ENCODE data around the gene CHD5. TPM values are rescaled to one million over a fixed set of nuclear protein-coding genes. Genes with fewer than 3 reads are reported as not detected.
"Not testable (repeated sequence)": the region's sequence is repeated elsewhere in the genome, so short reads cannot be mapped to it uniquely, and the experiment has no call there.

CHD5 gene
- polyA plus RNA-seq, 2 of the 4 experiments (the other 2 are of a cell fraction): 0.21 to 0.66 TPM

DNA sequence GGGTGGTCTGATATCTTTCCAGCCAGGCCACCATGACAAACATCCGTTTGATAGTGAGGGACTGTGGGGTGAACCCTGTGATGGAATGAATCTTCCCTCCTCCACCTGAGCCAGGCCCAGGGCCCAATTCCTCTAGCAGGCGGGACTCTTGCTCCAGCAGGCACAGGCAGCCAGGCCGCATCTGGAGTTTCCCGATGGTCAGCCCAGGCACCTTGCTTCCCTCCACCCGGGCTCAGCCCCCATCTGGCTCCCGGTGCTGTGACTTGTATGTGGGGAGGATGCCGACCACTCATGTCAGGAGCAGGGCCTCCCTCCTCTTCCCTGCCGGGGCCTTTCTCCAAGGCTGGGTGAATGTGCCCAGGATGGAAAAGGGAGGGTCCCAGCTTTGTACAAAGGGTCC lies 113.4 kb downstream of the CHD5 start:
- FAIRE-seq: no peak
- TF ChIP-seq, protein P1, sequence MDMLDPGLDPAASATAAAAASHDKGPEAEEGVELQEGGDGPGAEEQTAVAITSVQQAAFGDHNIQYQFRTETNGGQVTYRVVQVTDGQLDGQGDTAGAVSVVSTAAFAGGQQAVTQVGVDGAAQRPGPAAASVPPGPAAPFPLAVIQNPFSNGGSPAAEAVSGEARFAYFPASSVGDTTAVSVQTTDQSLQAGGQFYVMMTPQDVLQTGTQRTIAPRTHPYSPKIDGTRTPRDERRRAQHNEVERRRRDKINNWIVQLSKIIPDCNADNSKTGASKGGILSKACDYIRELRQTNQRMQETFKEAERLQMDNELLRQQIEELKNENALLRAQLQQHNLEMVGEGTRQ (IDR thresholded peaks at IDR 0.05): no peak
- TF ChIP-seq TFCP2L1 (CRISPR knock-in tag; IDR thresholded peaks at IDR 0.05) (no peak), MAZ (IDR thresholded peaks at IDR 0.05; ENCODE audit: borderline replicate concordance, low read depth, low read length) (no peak), PHF8 (IDR thresholded peaks at IDR 0.05; ENCODE audit: borderline replicate concordance, low read depth) (no peak)

DNA sequence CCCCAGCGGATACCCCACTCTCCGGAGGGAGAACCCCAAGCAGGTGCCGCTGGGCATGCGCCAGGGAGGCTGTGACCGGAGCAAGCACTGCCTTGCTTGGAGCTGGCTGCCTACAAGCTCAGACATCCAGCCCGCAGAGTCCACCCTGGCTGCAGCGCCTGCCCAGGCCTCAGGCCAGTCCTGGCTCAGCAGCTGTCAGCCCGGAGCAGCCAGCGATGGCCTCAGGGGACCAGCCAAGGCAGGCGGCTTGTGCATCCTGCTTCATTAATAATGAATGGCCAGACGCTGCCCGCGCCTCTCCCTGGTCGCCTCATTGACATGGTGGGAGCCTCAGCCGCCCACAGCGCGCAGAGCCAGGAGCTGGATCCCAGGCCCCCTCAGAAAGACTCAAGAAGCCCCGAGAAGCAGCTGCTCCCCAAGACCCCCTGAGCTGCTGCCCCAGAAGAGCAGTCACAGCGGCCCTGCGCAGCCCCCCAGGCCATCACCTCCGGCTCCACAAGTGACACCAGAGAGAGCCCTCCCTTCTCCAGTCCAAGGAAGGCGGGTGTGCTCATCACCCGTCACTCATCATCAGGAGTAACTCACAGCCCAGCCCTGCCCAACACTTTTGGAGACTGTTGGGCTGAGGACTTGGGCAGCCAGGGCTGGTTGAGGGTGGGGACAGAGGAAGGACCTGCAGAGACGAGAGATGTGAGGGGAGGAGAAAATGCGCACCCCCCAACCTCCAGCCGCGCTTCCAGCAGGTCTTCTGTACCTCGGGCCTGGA lies 114.8 kb downstream of the CHD5 start:
- no peak for DNase-seq (ENCODE audit: low read depth in 1 of 2, low spot score in 1 of 2)
- Histone ChIP-seq H3K27ac (no peak overlapping the region), H3K4me2 (no peak overlapping the region), H3K4me1 (no peaks in the 10 kb centered on the region), H3K9me3 (no peaks in the 10 kb centered on the region), H3K4me3 (no peak overlapping the region)
- 89% methylated on average over 19 of the region's 28 CpGs for WGBS (ENCODE audit: missing lambda C conversion rate)
- POLR2A ChIA-PET: no interaction called here
- no peak for FAIRE-seq
- CTCF ChIA-PET: interaction anchor here (0.9 kb wide), 1 partner anchor 181 kb away, joined by 3 read pairs; no protein-coding TSS in a partner anchor
- no peak for ATAC-seq
- TF ChIP-seq KDM5A (IDR thresholded peaks at IDR 0.05) (no peak), RAD21 (conservative IDR thresholded peaks at IDR 0.05 in 1 of 2, IDR thresholded peaks at IDR 0.05 in 1 of 2) (no peak), POLR2A (IDR thresholded peaks at IDR 0.05; ENCODE audit: low read length) (no peak), FOXS1 (CRISPR knock-in tag; IDR thresholded peaks at IDR 0.05) (no peak), TP53 (CRISPR knock-in tag; IDR thresholded peaks at IDR 0.05) (no peak), FOSL2 (IDR thresholded peaks at IDR 0.05) (no peak), FOSL2 (CRISPR knock-in tag; IDR thresholded peaks at IDR 0.05) (no peak), EHF (CRISPR knock-in tag; IDR thresholded peaks at IDR 0.05) (no peak), PHF8 (IDR thresholded peaks at IDR 0.05; ENCODE audit: borderline replicate concordance, low read depth) (no peak), FOSB (CRISPR knock-in tag; IDR thresholded peaks at IDR 0.05) (no peak), GATA3 (IDR thresholded peaks at IDR 0.05; ENCODE audit: borderline replicate concordance) (no peak), BHLHE40 (IDR thresholded peaks at IDR 0.05; ENCODE audit: low read depth, low read length) (no peak), ZC3H11A (IDR thresholded peaks at IDR 0.05) (no peak), NR3C1 (IDR thresholded peaks at IDR 0.05) (no peak), CBX2 (IDR thresholded peaks at IDR 0.05; ENCODE audit: borderline replicate concordance, low read depth) (no peak)
- TF ChIP-seq, protein P2, sequence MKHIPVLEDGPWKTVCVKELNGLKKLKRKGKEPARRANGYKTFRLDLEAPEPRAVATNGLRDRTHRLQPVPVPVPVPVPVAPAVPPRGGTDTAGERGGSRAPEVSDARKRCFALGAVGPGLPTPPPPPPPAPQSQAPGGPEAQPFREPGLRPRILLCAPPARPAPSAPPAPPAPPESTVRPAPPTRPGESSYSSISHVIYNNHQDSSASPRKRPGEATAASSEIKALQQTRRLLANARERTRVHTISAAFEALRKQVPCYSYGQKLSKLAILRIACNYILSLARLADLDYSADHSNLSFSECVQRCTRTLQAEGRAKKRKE (CRISPR knock-in tag; IDR thresholded peaks at IDR 0.05; ENCODE audit: low read depth): no peak

More for the DNA sequence above, 113.4 kb downstream of the CHD5 start:
- CTCF ChIA-PET: no interaction called here
- no peaks in the 10 kb centered on the region for H3K4me1 ChIP-seq
- DNase-seq (ENCODE audit: low read depth in 1 of 2, low spot score in 1 of 2) (no peak), ATAC-seq (no peak)
- no peak overlapping the region for H3K4me3 ChIP-seq
- no peak overlapping the region for H3K4me2 ChIP-seq
- H3K9me3 ChIP-seq: no peaks in the 10 kb centered on the region
- POLR2A ChIA-PET: no interaction called here
- 96% methylated on average over 4 of the region's 8 CpGs for WGBS (ENCODE audit: missing lambda C conversion rate)
- H3K27ac ChIP-seq: no peak overlapping the region

DNA sequence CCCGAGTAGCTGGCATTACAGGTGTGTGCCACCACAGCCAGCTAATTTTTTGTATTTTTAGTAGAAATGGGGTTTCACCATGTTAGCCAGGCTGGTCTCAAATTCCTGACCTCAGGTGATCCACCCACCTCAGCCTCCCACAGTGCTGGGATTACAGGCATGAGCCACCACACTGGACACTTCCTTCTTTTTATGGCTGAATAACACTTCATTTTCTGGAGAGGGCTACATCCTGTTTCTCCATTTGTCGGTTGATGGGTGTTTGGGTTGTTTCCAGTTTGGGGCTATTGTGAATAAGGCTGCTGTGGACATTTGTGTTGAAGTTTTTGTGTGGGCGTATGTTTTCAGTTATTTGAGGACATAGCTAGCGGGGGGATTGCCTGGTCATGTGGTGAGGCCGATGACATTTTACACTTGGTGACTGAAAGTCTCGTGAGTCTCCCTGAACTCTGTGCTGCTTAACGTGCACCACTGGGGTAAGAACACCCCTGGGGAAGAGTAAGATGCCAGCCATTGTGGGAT lies 116.5 kb downstream of the CHD5 start:
- H3K9me3 ChIP-seq; DNase-seq (ENCODE audit: low read depth in 1 of 2, low spot score in 1 of 2); FAIRE-seq; H3K4me1 ChIP-seq; H3K4me3 ChIP-seq; CTCF ChIA-PET; H3K27ac ChIP-seq; POLR2A ChIA-PET; H3K4me2 ChIP-seq; ATAC-seq: not testable (repeated sequence)
- 88% methylated on average over 7 of the region's 7 CpGs for WGBS (ENCODE audit: missing lambda C conversion rate)

DNA sequence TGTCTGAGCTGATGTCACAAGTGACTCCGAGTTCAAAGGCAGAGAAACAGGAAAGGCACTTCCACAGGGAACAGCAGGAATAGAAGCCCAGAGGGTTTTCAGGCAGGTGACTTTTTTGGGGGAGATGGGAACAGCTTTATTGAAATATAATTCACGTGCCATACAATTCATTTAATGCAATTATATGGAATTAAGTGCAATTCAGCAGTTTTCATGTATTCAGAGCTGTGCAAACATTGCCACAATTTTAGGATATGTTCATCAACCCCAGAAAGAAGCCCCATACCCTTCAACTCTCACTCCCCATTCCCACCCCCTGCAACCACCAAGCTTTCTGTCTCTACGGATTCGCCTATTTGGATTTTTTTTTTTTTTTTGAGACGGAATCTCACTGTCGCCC lies 117.5 kb downstream of the CHD5 start:
- FAIRE-seq (no peak), DNase-seq (ENCODE audit: low read depth in 1 of 2, low spot score in 1 of 2) (no peak), ATAC-seq (no peak)
- ChIA-PET POLR2A (no interaction called here), CTCF (interaction anchor here (0.6 to 1.0 kb wide), 3 partner anchors 17 to 373 kb away, joined by 3 to 7 read pairs (median 5); partner anchors contain the start of gene KCNAB2)
- peak; percentile 38 for TF ChIP-seq MAFK (IDR thresholded peaks at IDR 0.05; ENCODE audit: partially characterized antibody)
- no peak for TF ChIP-seq NR3C1 (IDR thresholded peaks at IDR 0.05)
- H3K27ac ChIP-seq: no peak overlapping the region
- H3K4me3 ChIP-seq: no peak overlapping the region
- WGBS (ENCODE audit: missing lambda C conversion rate): 89% methylated on average over 6 of the region's 6 CpGs
- H3K4me1 ChIP-seq: no peaks in the 10 kb centered on the region
- H3K4me2 ChIP-seq: no peak overlapping the region
- no peaks in the 10 kb centered on the region for H3K9me3 ChIP-seq
